Activated T-cell treated with anti-CD3 and anti-CD28 coated beads, Interleukin-2, amount 50 U/mL, for 48 hours (primary cell): ENCODE data around the gene LRRC38.

ENCODE experiments used
- DNase-seq, 2 experiments: peaks; one replicate each; pipeline ENCODE4 v3.0.0-alpha.2; 2020

Gene LRRC38

GRCh38 chr1:13516606-13517005 lies 2.8 kb upstream of the LRRC38 start:
- DNase-seq: no peak

DNA sequence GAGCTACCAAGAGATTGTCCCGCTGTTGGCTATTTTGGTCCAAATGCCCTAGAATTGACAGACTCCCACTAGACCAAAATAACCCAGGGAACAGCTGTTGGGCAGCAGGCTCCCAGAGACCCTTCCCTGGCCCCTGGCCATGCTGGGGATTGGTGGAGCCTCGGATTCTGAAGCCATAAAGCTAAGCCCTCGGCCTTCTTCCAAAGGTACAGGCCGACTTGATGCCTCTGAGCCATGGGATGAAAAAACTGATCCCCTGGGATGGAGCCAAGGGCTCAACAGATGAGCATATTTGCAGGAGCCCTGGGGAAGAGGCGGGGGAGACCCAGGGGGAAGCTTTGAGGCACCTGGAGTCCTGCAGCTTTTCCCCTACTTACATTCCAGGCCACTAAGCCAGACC lies 1.0 kb upstream of the LRRC38 start:
- DNase-seq: no peak

DNA sequence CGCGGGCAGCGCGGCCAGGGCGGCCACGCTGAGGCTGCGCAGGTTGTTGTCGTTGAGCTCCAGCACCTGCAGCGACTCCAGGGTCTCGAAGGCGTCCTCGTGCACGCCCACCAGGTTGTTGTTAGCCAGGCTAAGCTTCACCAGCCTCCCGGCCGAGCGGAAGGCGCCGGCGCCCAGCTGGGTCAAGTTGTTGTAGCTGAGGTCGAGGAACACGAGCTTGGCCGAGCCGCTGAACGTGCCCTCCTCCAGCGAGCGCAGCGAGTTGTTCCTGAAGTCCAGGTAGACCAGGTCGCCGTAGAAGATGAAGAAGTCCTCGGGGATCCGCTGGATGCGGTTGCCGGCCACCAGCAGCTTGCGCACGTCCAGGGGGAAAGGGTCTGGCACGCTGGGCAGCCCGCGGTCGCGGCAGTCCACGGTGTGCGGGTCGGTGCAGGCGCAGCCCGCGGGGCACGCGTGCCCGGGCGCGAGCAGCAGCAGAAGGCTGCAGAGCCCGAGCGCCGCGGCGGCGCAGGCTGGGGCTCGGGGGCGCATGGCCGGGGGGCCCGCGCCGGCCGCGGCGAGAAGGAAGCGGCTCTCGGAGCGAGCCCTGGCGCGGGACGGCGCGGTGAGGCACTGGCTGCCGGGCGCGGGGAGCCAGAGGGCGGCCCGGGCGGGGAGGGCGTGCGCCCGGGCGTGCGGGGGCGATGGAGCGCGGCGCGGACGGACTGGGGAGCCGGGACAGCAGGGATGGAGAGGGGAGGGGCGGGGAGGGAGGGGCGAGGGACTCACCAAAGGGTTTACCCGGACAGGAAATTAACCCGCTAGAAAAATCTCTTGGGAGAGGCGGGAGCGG lies 524 bp downstream of the LRRC38 start:
- DNase-seq: no peak

DNA sequence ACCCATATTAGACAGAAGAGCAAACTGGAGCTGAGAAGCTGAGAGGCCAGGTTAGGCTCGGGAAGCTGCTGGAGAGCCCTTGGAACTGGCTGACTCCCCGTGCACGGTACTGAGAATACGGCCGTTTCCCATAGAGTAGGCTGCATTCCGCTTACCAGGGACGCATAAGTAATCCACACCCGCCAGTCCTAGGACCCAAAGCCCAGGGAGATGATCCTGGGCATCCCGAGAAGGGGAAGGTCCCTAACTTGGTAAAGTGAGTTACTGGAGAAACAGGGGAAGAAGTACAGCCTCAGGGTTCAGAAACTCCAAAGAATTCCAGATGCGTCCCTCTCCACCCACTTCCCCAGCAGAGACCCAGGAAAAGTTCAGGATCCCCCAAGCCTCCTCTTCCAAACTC lies 1.3 kb downstream of the LRRC38 start:
- DNase-seq: no peak

DNA sequence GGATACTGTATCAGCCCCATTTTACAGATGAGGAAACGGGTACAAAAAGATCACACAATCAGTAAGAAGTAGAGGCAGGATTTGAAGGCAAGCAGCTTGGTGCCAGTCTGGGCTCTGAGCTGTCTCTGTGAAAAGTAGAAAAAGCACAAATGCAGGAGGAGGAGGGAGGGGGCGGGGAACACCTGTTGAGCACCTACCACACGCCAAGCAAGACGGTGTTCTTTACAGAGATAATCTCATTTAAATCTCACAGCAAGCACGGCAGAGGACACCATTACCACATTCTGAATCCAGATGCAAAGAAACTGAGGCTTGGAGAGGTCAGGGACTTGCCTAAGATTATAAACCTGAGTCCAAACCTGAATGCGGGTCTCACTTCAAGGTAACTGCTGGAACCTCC lies 3.3 kb downstream of the LRRC38 start:
- no peak for DNase-seq

GRCh38 chr1:13507075-13507474 lies 6.7 kb downstream of the LRRC38 start:
- no peak for DNase-seq

- DNase-seq: no peak
Observed at GRCh38 chr1:13505020-13505419, 8.8 kb downstream of the LRRC38 start.

DNA sequence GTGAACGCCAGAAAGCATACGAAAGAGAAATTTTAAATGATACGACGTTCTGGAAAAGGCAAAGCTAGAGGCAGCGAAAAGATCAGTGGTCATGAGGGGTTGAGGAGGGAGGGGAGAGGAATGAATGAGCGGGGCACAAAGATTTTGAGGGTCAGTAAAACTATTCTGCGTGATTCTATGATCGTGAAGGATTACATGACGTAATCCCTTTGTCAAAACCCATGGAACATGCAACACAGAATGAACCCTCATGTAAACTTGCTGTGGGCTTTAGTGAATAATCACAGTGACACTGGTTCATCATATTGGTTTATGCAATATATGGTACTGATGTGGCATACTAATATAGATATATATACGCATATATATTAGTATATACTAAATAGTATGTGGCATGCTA lies 13.0 kb downstream of the LRRC38 start:
- no peak for DNase-seq

- DNase-seq: no peak
Observed at GRCh38 chr1:13499422-13499821, 14.4 kb downstream of the LRRC38 start.

- no peak for DNase-seq
Observed at GRCh38 chr1:13498553-13498952, 15.2 kb downstream of the LRRC38 start.

DNA sequence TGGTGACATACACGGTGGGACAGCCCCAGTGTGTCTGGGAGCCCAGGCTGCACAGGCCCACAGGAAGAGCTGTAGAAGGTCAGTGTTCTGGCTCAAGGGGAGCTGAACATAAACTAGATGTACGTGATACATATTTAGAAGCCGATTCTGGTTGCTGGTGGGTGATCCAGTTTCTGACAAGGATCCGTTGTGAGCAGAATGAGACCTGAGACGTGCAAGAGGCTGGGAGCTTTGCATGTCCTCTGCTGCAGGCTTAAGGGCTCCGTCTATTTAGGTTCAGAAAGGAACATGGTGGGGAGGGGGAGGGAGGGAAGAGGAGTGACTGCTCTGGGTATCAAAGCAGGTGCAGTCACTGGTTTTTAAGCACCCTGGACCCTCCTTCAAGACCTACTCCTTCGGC lies 18.6 kb downstream of the LRRC38 start:
- no peak for DNase-seq

DNA sequence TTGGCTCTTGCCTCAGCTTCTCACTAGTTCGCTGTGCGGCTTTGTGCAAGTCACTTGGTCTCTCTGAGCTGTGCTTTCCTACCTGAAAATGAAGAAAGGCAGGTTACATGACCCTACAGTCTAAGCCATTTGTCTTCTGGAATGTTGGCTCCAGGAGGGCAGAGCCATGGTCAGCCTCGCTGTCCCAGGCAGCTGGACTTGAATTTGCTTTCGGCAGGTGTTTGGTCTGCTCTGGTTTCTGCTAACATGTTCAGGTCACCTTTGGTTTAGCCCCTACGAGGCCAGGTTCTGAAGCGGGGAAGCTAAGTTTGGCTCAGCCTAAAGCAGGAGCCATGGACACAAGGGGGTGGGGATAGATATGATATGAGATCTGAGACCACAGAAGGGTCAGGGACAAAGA lies 19.1 kb downstream of the LRRC38 start:
- DNase-seq: no peak

DNA sequence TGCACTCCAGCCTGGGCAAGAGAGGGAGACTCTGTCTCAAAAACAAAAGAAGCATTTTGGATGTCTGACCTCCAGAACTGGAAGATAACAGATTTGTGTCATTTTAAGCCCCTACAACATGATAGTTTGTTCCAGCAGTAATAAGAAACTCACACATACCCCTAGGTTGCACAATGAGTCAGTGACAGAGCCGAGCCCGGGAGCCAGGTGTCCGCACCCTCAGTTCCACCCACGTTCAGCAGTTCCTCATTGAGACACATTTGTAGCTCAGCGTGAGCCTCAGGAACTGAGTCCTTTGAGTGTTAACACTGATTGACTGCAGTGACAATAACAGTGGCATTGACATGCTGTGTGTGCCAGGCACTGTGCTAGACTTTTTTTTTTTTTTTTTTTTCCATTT lies 19.8 kb downstream of the LRRC38 start:
- DNase-seq: peak in 1 of 2 experiments; percentile 30

DNA sequence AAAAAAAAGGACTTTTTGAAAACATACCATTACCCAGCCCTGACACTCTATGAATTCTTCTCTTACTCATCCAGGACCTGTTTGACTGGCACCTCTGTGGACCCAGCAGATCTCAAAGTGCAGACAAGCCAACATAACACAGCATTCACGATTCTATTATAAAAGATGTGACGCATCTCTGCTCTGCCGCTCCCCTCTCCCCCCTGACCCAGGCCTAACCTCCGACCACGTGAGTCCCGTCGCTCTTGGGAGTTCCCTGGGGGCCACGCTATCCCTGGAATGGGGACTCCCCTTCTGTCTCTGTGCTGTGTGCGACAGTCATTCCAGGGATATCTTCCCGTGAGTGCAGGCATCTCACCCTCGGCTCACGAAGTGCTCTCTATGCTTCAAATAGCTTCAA lies 21.1 kb downstream of the LRRC38 start:
- no peak for DNase-seq

DNA sequence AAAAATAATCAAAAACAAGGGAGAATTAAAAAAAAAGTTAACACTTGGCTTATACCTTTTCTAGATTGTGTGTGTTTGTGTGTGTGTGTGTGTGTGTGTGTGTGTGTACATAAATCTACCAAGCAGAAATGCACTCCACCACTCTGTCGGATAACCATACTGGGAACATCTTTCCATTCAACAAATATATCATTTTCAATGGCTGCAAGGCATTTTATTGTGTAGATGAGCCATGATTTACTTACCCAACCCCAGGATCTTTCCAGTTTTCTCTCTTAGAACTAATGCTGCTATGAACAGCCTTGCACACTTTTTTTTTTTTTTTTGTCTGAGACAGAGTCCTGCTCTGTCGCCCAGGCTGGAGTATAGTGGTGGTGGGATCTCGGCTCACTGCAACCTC lies 25.8 kb downstream of the LRRC38 start:
- DNase-seq: no peak

GRCh38 chr1:13487143-13487868 lies 26.5 kb downstream of the LRRC38 start:
- DNase-seq: no peak

DNA sequence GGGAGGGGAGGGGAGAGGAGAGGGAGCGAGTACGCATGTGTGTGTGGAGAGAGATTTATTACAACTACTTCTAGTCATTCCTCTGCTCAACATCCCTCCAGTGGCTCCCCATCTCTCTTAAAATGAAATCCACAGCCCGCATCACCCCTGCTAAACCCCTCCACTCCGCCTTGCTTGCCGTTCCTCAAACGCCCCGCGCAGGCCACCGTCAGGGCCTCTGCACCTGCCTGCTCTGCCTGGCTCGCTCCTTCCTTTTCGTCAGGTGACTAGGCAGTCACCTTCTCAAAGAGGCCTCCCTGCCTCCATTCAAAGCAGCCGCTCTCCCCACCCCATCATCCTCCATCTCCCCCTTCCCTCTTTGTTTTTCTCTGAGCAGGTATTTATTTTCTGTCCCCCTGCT lies 29.9 kb downstream of the LRRC38 start:
- no peak for DNase-seq

- no peak for DNase-seq
Observed at GRCh38 chr1:13482600-13482999, 31.2 kb downstream of the LRRC38 start.

DNA sequence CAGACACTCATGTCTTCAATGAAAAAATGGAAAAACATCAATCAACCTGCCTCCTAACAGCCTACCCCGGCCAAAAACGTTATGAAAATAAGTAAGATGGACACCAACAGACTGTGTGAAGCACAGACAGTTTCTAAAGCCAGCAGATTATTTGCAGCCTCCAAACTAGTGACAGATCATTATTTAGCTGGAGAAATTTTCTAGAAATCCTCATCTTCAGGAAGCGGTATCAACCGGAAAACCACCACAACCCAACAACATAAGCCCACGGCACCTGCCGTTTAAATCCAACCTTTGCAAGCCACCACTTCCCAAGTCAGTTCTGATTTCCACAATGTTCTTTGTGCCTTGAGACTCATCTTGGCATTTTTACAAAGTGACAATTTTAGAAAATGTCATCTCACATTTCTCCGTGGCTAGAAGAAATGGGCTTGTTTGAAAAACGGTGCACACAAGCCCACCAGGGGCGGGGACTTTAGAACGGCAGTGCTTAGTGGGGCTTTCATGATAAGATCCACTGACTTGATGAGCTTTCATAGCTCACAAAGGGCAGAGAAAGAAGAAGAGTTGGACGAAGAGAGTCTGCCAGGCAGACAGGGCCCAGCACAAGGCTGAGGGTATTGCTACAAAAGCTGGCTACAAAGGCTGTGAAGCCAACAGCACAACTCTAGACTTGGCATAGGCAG lies 34.5 kb downstream of the LRRC38 start:
- DNase-seq: no peak

DNA sequence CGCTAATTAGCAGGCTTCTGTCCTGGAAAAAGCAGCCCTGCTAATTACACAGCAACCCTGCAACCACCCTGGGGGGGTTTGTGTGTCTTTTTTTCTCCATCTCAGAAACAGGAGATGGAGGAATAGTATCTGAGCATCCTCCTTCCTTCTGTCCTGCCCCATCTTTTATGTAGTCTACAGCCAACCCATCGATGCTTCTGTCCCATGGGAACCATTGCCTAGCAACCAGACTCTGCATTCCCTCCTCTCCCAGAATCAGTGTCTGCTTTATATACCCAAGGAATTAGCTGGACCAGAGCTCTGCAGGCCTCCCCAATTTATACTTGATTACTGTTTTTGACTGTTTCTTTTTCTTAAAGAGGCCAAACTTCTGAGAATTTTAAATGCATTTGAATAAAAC lies 35.1 kb downstream of the LRRC38 start:
- no peak for DNase-seq

DNA sequence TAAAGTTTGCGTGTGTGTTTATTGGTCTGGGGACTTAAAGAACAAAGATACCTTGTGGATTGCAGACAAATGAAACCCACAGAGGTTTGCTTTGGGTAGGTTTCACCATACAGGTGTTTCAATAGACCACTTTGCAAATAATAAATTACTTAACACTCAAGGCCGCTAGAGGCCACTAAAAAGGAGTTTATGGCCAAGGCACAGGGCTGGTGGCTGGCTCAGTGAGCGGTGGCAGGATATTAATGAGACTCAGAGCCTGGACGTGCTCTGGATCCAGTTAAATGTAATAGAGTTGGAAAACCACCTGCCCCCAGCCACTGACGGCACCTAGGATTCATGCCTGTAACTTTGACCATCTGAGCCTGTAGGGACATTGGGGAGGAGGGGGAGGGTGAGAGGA lies 44.5 kb downstream of the LRRC38 start:
- DNase-seq: no peak

GRCh38 chr1:13465515-13465914 lies 48.3 kb downstream of the LRRC38 start:
- no peak for DNase-seq

- no peak for DNase-seq
Observed at GRCh38 chr1:13462682-13463081, 51.1 kb downstream of the LRRC38 start.

DNA sequence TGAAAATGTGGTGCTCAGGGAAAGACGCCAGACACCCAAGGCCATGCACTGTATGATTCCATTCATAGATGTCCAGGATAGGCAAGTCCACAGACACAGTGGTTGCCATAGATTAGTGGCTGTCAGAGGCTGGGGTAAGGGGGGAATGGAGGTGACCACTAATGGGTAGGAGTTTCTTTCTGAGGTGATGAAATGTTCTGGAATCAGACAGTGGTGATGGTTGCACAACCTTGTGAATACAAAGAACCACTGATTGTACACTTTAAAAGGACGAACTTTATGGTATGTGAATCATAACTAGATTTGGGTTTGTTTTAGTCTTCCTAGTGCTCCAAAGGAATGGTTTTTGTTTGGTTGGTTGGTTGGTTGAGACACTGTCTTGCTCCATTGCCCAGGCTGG lies 51.8 kb downstream of the LRRC38 start:
- no peak for DNase-seq
